Esophagus muscularis mucosa (tissue), 4 donors: ENCODE measurements around the gene ZBED4. TPM values are rescaled to one million over a fixed set of nuclear protein-coding genes. Genes with fewer than 3 reads are reported as not detected.

ENCODE experiments used
- DNase-seq: peaks from one replicate; pipeline ENCODE4 v3.0.0-alpha.2; 2017; ENCODE audit errors: extremely low spot score
- H3K27ac ChIP-seq, 4 donors: fragments of 200-600 bp; sonication (generic); replicated peaks in 1 of 4; 1 replicate in 3 of 4; 2 replicates in 1 of 4; pipeline ENCODE4 v1.5.1; 2016 to 2019; ENCODE audit warnings: mild to moderate bottlenecking in 1 of 4
- H3K27me3 ChIP-seq, 4 donors: fragments of 200-600 bp; sonication (generic); one replicate each; pipeline versions ENCODE4 v1.5.1 to v1.6.0; 2016 to 2019
- H3K36me3 ChIP-seq, 4 donors: fragments of 200-600 bp; sonication (generic); one replicate each; pipeline ENCODE4 v1.5.1; 2016 to 2019
- H3K4me1 ChIP-seq, 4 donors: fragments of 200-600 bp; sonication (generic); one replicate each; pipeline ENCODE4 v1.5.1; 2016 to 2019
- H3K4me3 ChIP-seq, 4 donors: fragments of 200-600 bp; sonication (generic); 1 replicate in 2 of 4; 2 replicates in 2 of 4; pipeline ENCODE4 v1.5.1; 2016 to 2019; ENCODE audit warnings: mild to moderate bottlenecking in 4 of 4, moderate library complexity in 1 of 4
- H3K9me3 ChIP-seq, 4 donors: fragments of 200-600 bp; sonication (generic); 1 replicate in 3 of 4; 2 replicates in 1 of 4; pipeline ENCODE4 v1.5.1; 2016 to 2019
- CTCF ChIP-seq, 3 experiments: fragments of 200-600 bp in 2 of 3; fragments of 450-650 bp in 1 of 3; sonication (generic) in 2 of 3; IDR thresholded peaks; one replicate each; pipeline ENCODE4 v1.5.1; 2017 to 2019; ENCODE audit warnings: antibody characterized with exemption in 3 of 3, mild to moderate bottlenecking in 2 of 3, moderate library complexity in 1 of 3
- EP300 ChIP-seq: sonication (generic); formaldehyde crosslinking; IDR thresholded peaks from one replicate; pipeline ENCODE4 v1.6.1; 2017; ENCODE audit warnings: antibody characterized with exemption
- POLR2A ChIP-seq: fragments of 450-650 bp; IDR thresholded peaks from one replicate; pipeline ENCODE4 v1.6.1; 2017; ENCODE audit warnings: antibody characterized with exemption, moderate library complexity, mild to moderate bottlenecking, low read depth
- POLR2AphosphoS5 ChIP-seq, 2 donors: sonication (generic); formaldehyde crosslinking; IDR thresholded peaks; one replicate each; pipeline ENCODE4 v1.6.1; 2017; ENCODE audit warnings: antibody characterized with exemption in 2 of 2
- WGBS: methylation state at CpG from one replicate; pipeline ENCODE4 v1.1.5; 2018; 5-methylcytosine and 5-hydroxymethylcytosine counted together
- intact Hi-C: fragments of 100-400 bp; cut with DNase I; formaldehyde crosslinking; loops from one replicate; pipeline ENCODE4 v1.15.1; 2023
- total RNA-seq, 4 donors: library from RNA; depleted of rRNA; stranded (reverse); fragments of >200 nt; gene quantifications; one replicate each; pipeline versions ENCODE4 v1.1.0 to v1.2.1, GENCODE V29; 2016

ZBED4 gene
- total RNA-seq, 4 donors from 2014 or later, result 6.6 to 11.1 (median 9.5) TPM

- 96% methylated on average over 9 of the region's 12 CpGs for WGBS
- Histone ChIP-seq H3K4me3 (peak overlapping the region in 3 of 4 donors; percentile 76 to 93 (median 92)), H3K9me3 (no peaks in the 10 kb centered on the region), H3K4me1 (peaks cover 53 to 78% (median 73%) of the 10 kb centered on the region in 4 donors), H3K27ac (peak overlapping the region in 1 of 4 donors; percentile 94), H3K27me3 (no peaks in the 10 kb centered on the region), H3K36me3 (peaks cover 26 to 51% (median 41%) of the 10 kb centered on the region in 4 donors)
- intact Hi-C loops, result no loop called here
- no peak for DNase-seq
- no peak for TF ChIP-seq CTCF (IDR thresholded peaks at IDR 0.05)
Observed at GRCh38 chr22:49824936-49825335, 28.7 kb upstream of the ZBED4 start.

GRCh38 chr22:49825436-49825835 is 28.2 kb upstream of the ZBED4 start:
- TF ChIP-seq EP300 (no peak), POLR2AphosphoS5 (IDR thresholded peaks at IDR 0.05) (no peak), POLR2A (no peak)
- Histone ChIP-seq H3K27ac (peak overlapping the region; percentile 91 to 94 (median 93)), H3K27me3 (no peaks in the 10 kb centered on the region), H3K4me3 (peak overlapping the region; percentile 76 to 93 (median 88)), H3K36me3 (peaks cover 26 to 46% (median 37%) of the 10 kb centered on the region in 4 donors), H3K9me3 (peaks cover 0 to under 1% (median 0%) of the 10 kb centered on the region in 4 donors), H3K4me1 (peaks cover 48 to 73% (median 68%) of the 10 kb centered on the region in 4 donors)
- intact Hi-C loops, result no loop called here
- WGBS, result 54% methylated on average over 4 of the region's 10 CpGs
- no peak for DNase-seq

- Histone ChIP-seq H3K36me3 (peaks cover 26 to 40% (median 31%) of the 10 kb centered on the region in 4 donors), H3K4me1 (peaks cover 42 to 67% (median 62%) of the 10 kb centered on the region in 4 donors), H3K27ac (peak overlapping the region; percentile 91 to 94 (median 93)), H3K9me3 (peaks cover 0 to 6% (median 3%) of the 10 kb centered on the region in 4 donors), H3K4me3 (peak overlapping the region; percentile 76 to 93 (median 88)), H3K27me3 (no peaks in the 10 kb centered on the region)
- intact Hi-C loops, result loop anchor here (2.0 kb wide), 1 partner anchor 27 kb away; the partner anchor contains the start of gene ZBED4
- no peak for DNase-seq
- WGBS, result 30% methylated on average over 8 of the region's 31 CpGs
- TF ChIP-seq CTCF (IDR thresholded peaks at IDR 0.05), result no peak
- TF ChIP-seq EP300, result no peak
- no peak for TF ChIP-seq POLR2A
- no peak for TF ChIP-seq POLR2AphosphoS5 (IDR thresholded peaks at IDR 0.05)
Observed at GRCh38 chr22:49825944-49826602, 27.6 kb upstream of the ZBED4 start.

GRCh38 chr22:49826603-49827270 is 26.9 kb upstream of the ZBED4 start:
- intact Hi-C loops, result loop anchor here (2.0 kb wide), 1 partner anchor 26 kb away; the partner anchor contains the start of gene ZBED4
- no CpG with 5 or more reads among the region's 86 CpGs for WGBS
- Histone ChIP-seq H3K4me1 (peaks cover 36 to 60% (median 55%) of the 10 kb centered on the region in 4 donors), H3K4me3 (peak overlapping the region; percentile 76 to 93 (median 88)), H3K27ac (peak overlapping the region; percentile 91 to 94 (median 93)), H3K9me3 (peaks cover 0 to 12% (median 4%) of the 10 kb centered on the region in 4 donors), H3K27me3 (no peaks in the 10 kb centered on the region), H3K36me3 (peaks cover 23 to 36% (median 26%) of the 10 kb centered on the region in 4 donors)
- no peak for TF ChIP-seq POLR2A
- TF ChIP-seq POLR2AphosphoS5 (IDR thresholded peaks at IDR 0.05), result no peak
- no peak for TF ChIP-seq EP300
- no peak for TF ChIP-seq CTCF (IDR thresholded peaks at IDR 0.05)
- DNase-seq, result no peak

GRCh38 chr22:49827271-49827852 is 26.3 kb upstream of the ZBED4 start:
- intact Hi-C loops, result loop anchor here (2.0 kb wide), 1 partner anchor 25 kb away; the partner anchor contains the start of gene ZBED4

More at GRCh38 chr22:49827271-49827852, 26.3 kb upstream of the ZBED4 start:
- peak overlapping the region; percentile 91 to 94 (median 93) for H3K27ac ChIP-seq
- H3K36me3 ChIP-seq, result peaks cover 17 to 30% (median 19%) of the 10 kb centered on the region in 4 donors
- peak overlapping the region; percentile 76 to 93 (median 88) for H3K4me3 ChIP-seq
- peaks cover 30 to 54% (median 49%) of the 10 kb centered on the region in 4 donors for H3K4me1 ChIP-seq
- peaks cover 0 to 16% (median 4%) of the 10 kb centered on the region in 4 donors for H3K9me3 ChIP-seq
- WGBS, result no CpG with 5 or more reads among the region's 110 CpGs
- no peak for DNase-seq
- no peaks in the 10 kb centered on the region for H3K27me3 ChIP-seq
- TF ChIP-seq POLR2A, result no peak
- no peak for TF ChIP-seq EP300
- TF ChIP-seq CTCF (IDR thresholded peaks at IDR 0.05), result no peak
- TF ChIP-seq POLR2AphosphoS5 (IDR thresholded peaks at IDR 0.05), result no peak
